Neuronal stem cell (in vitro differentiated cells): ENCODE data around the gene LPP.

ENCODE experiments used
- DNase-seq: peaks from one replicate; pipeline ENCODE4 v3.0.0-alpha.2; 2013; ENCODE audit warnings: low spot score
- H2AFZ ChIP-seq: one replicate; pipeline ENCODE4 v1.6.1; 2013; ENCODE audit warnings: mild to moderate bottlenecking, low read length, inconsistent platforms
- H2AK5ac ChIP-seq: 2 replicates; pipeline ENCODE4 v1.6.1; 2013; ENCODE audit warnings: low read depth, mild to moderate bottlenecking, inconsistent platforms, low read length, moderate library complexity, mixed read lengths
- H2BK120ac ChIP-seq: 2 replicates; pipeline ENCODE4 v1.6.1; 2013; ENCODE audit warnings: low read depth, mild to moderate bottlenecking, inconsistent platforms, low read length, moderate library complexity, mixed read lengths
- H2BK12ac ChIP-seq: one replicate; pipeline ENCODE4 v1.6.1; 2013; ENCODE audit warnings: low read length, inconsistent platforms
- H2BK15ac ChIP-seq: 2 replicates; pipeline ENCODE4 v1.6.1; 2013; ENCODE audit warnings: mild to moderate bottlenecking, low read length, inconsistent platforms, mixed read lengths
- H2BK5ac ChIP-seq: one replicate; pipeline ENCODE4 v1.6.1; 2013; ENCODE audit warnings: inconsistent platforms, mild to moderate bottlenecking, low read length, moderate library complexity
- H3K14ac ChIP-seq: one replicate; pipeline ENCODE4 v1.6.1; 2013; ENCODE audit warnings: low read length, inconsistent platforms
- H3K18ac ChIP-seq: 2 replicates; pipeline ENCODE4 v1.6.1; 2013; ENCODE audit warnings: low read length, inconsistent platforms
- H3K23ac ChIP-seq: 2 replicates; pipeline ENCODE4 v1.6.1; 2013; ENCODE audit warnings: low read depth, mild to moderate bottlenecking, mixed read lengths, low read length, inconsistent platforms; ENCODE audit not compliant: poor library complexity
- H3K27ac ChIP-seq: replicated peaks from 3 replicates; pipeline ENCODE4 v1.5.1; 2013; ENCODE audit warnings: low read length, inconsistent platforms
- H3K27me3 ChIP-seq, 3 experiments: 2 replicates each; pipeline ENCODE4 v1.6.1; 2013; ENCODE audit warnings: low read length in 3 of 3, mild to moderate bottlenecking in 2 of 3, inconsistent platforms in 1 of 3, low read depth in 1 of 3, mixed read lengths in 1 of 3, moderate library complexity in 1 of 3; ENCODE audit not compliant: control insufficient read depth in 3 of 3, insufficient read depth in 3 of 3
- H3K36me3 ChIP-seq, 2 donors: replicated peaks in 1 of 2; 2 replicates each; pipeline ENCODE4 v1.6.1; 2013; ENCODE audit warnings: low read length in 2 of 2; ENCODE audit not compliant: control insufficient read depth in 2 of 2, insufficient read depth in 2 of 2
- H3K4ac ChIP-seq: 2 replicates; pipeline ENCODE4 v1.6.1; 2013; ENCODE audit warnings: inconsistent platforms, mild to moderate bottlenecking, low read length, moderate library complexity
- H3K4me1 ChIP-seq, 2 donors: 1 replicate in 1 of 2; 2 replicates in 1 of 2; pipeline ENCODE4 v1.6.1; 2013; ENCODE audit warnings: low read length in 2 of 2, low read depth in 1 of 2; ENCODE audit not compliant: control insufficient read depth in 2 of 2, insufficient read depth in 1 of 2
- H3K4me2 ChIP-seq: one replicate; pipeline ENCODE4 v1.6.1; 2013; ENCODE audit warnings: mild to moderate bottlenecking, low read length, inconsistent platforms; ENCODE audit not compliant: insufficient read depth, poor library complexity, severe bottlenecking
- H3K4me3 ChIP-seq, 2 donors: 2 replicates each; pipeline ENCODE4 v1.5.1; 2013; ENCODE audit warnings: low read length in 2 of 2, mild to moderate bottlenecking in 2 of 2, inconsistent platforms in 1 of 2, moderate library complexity in 1 of 2
- H3K79me1 ChIP-seq: one replicate; pipeline ENCODE4 v1.6.1; 2013; ENCODE audit warnings: low read depth, mild to moderate bottlenecking, inconsistent platforms, low read length, moderate library complexity
- H3K9ac ChIP-seq: one replicate; pipeline ENCODE4 v1.6.1; 2013; ENCODE audit warnings: mild to moderate bottlenecking, low read depth, low read length, inconsistent platforms; ENCODE audit not compliant: poor library complexity
- H3K9me3 ChIP-seq, 2 donors: replicated peaks in 1 of 2; 2 replicates each; pipeline versions ENCODE3 to v1.6.1; 2013; ENCODE audit warnings: low read length in 2 of 2, mild to moderate bottlenecking in 2 of 2, inconsistent platforms in 1 of 2, low read depth in 1 of 2, mixed read lengths in 1 of 2, moderate library complexity in 1 of 2; ENCODE audit not compliant: control insufficient read depth in 2 of 2, insufficient read depth in 1 of 2
- H4K8ac ChIP-seq: one replicate; pipeline ENCODE4 v1.6.1; 2013; ENCODE audit warnings: low read depth, mild to moderate bottlenecking, inconsistent platforms, low read length, moderate library complexity
- H4K91ac ChIP-seq: one replicate; pipeline ENCODE4 v1.6.1; 2013; ENCODE audit warnings: low read length, low read depth, mild to moderate bottlenecking, inconsistent platforms; ENCODE audit not compliant: poor library complexity
- WGBS, 2 donors: extraction: QIAGEN DNeasy Blood & Tissue Kit; methylation state at CpG; one replicate each; pipeline ENCODE4 v1.1.7; 2013; ENCODE audit warnings: missing lambda C conversion rate in 2 of 2, mixed read lengths in 1 of 2; ENCODE audit not compliant: insufficient read length in 2 of 2, insufficient replicate concordance in 1 of 2; ENCODE audit errors: extremely low coverage in 2 of 2; 5-methylcytosine and 5-hydroxymethylcytosine counted together

The LPP gene

GRCh38 chr3:188604651-188605050 lies 450.7 kb downstream of the LPP start:
- no peaks in the 10 kb centered on the region for H3K27me3 ChIP-seq
- no peak overlapping the region for H3K9ac ChIP-seq
- H2AK5ac ChIP-seq, result no peak overlapping the region
- no peak overlapping the region for H4K8ac ChIP-seq
- DNase-seq, result no peak
- H2BK120ac ChIP-seq, result no peak overlapping the region
- peaks cover 0 to 8% of the 10 kb centered on the region in 2 donors for H3K9me3 ChIP-seq
- H3K27ac ChIP-seq, result no peak overlapping the region
- no peak overlapping the region for H3K14ac ChIP-seq
- no peak overlapping the region for H3K4me2 ChIP-seq
- H3K18ac ChIP-seq, result no peak overlapping the region
- H3K4me3 ChIP-seq, result no peak overlapping the region
- H2BK15ac ChIP-seq, result no peak overlapping the region
- H3K23ac ChIP-seq, result no peak overlapping the region
- H2BK5ac ChIP-seq, result no peak overlapping the region
- no CpG with 5 or more reads among the region's 1 CpG for WGBS, 2 donors
- H3K4ac ChIP-seq, result no peak overlapping the region
- no peaks in the 10 kb centered on the region for H3K4me1 ChIP-seq
- no peaks in the 10 kb centered on the region for H3K79me1 ChIP-seq
- peaks cover 7 to 10% of the 10 kb centered on the region in 2 donors for H3K36me3 ChIP-seq
- no peak overlapping the region for H4K91ac ChIP-seq
- H2BK12ac ChIP-seq, result no peak overlapping the region
- H2AFZ ChIP-seq, result no peak overlapping the region

DNA sequence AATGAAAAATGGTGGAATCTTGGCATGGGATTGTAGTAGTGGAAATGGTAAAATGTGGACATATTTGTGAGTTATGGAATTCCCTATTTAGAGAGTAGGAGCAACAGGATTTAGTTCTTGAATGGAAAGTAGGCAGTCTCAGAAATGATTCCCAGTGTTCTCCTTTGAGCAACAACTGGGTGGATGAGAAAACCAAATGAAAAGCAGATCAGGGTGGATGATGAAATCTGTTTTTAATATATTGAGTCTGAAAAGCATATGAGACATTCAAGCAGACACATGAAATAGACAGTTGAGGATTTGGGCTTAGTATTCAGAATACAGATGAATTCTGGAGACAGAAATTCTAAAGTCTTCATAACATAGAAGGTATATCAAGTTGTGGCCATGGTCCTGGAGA lies 451.3 kb downstream of the LPP start:
- H3K18ac ChIP-seq, result no peak overlapping the region
- peaks cover 0 to 8% of the 10 kb centered on the region in 2 donors for H3K9me3 ChIP-seq
- no peaks in the 10 kb centered on the region for H3K27me3 ChIP-seq
- no peak overlapping the region for H3K9ac ChIP-seq
- H2BK15ac ChIP-seq, result no peak overlapping the region
- H3K4me3 ChIP-seq, result no peak overlapping the region
- H3K4ac ChIP-seq, result no peak overlapping the region
- H3K4me1 ChIP-seq, result no peaks in the 10 kb centered on the region
- DNase-seq, result no peak
- H3K27ac ChIP-seq, result no peak overlapping the region
- H3K23ac ChIP-seq, result no peak overlapping the region
- no peak overlapping the region for H2BK5ac ChIP-seq
- H2AK5ac ChIP-seq, result no peak overlapping the region
- no peak overlapping the region for H3K14ac ChIP-seq
- H4K91ac ChIP-seq, result no peak overlapping the region
- H3K4me2 ChIP-seq, result no peak overlapping the region
- H2AFZ ChIP-seq, result no peak overlapping the region
- H3K36me3 ChIP-seq, result peaks cover 11 to 15% of the 10 kb centered on the region in 2 donors
- H2BK120ac ChIP-seq, result no peak overlapping the region
- H4K8ac ChIP-seq, result no peak overlapping the region
- H2BK12ac ChIP-seq, result no peak overlapping the region
- H3K79me1 ChIP-seq, result no peaks in the 10 kb centered on the region

DNA sequence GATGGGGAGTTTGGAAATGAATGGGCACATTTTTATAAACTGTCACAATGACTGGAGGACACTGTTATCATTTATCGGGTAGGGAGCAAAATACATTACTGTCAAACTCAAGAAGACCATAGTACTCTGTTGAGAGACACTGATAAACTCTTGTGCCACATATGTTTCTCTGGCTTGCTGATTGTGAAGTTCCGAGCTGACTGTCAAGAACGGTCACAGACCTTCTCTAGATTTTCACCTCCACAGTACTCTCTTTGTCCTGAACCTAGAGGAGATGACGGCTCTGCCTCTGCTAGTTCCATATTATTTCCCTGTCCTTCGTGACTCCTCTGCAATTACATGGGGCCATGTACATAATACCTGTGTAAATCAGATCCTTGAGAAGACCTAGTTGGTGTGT lies 451.9 kb downstream of the LPP start:
- no peak overlapping the region for H3K9ac ChIP-seq
- H2BK120ac ChIP-seq, result no peak overlapping the region
- no peak overlapping the region for H3K4me2 ChIP-seq
- H3K9me3 ChIP-seq, result peaks cover 0 to 8% of the 10 kb centered on the region in 2 donors
- H3K4me1 ChIP-seq, result no peaks in the 10 kb centered on the region
- no peak overlapping the region for H3K4me3 ChIP-seq
- no peak overlapping the region for H4K91ac ChIP-seq
- DNase-seq, result no peak
- H3K14ac ChIP-seq, result no peak overlapping the region
- no peak overlapping the region for H3K23ac ChIP-seq
- no peak overlapping the region for H3K27ac ChIP-seq
- no peaks in the 10 kb centered on the region for H3K79me1 ChIP-seq
- H2BK12ac ChIP-seq, result no peak overlapping the region
- H2BK5ac ChIP-seq, result no peak overlapping the region
- no peak overlapping the region for H4K8ac ChIP-seq
- no CpG with 5 or more reads among the region's 5 CpGs for WGBS, 2 donors
- H3K18ac ChIP-seq, result no peak overlapping the region
- H3K4ac ChIP-seq, result no peak overlapping the region
- peaks cover 11 to 22% of the 10 kb centered on the region in 2 donors for H3K36me3 ChIP-seq
- no peak overlapping the region for H2AFZ ChIP-seq
- H2BK15ac ChIP-seq, result no peak overlapping the region
- H2AK5ac ChIP-seq, result no peak overlapping the region
- H3K27me3 ChIP-seq, result no peaks in the 10 kb centered on the region

DNA sequence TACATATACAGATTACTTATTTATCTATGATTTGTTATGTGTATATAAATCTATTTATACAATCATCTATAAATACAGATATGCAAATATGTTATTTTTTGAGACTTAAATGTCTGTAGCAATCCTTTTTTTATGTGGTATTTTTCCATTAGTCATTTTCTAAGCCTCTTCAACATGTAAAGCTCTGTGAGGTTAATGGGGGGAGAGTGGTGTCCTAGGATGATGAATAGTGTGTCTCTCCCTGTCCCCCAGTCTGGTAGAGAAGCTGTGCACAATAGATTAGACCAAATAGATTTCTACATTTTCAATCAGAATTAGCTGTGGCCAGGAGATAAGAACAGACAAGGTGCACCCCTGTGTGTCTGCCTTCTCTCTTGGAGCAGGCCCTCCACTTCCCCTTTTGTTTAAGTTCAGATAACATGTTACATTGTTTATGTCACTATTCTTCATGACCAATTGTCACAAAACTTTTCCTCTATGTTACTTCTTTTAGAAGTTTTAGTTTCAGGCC lies 453.9 kb downstream of the LPP start:
- DNase-seq, result no peak
- H2AFZ ChIP-seq, result no peak overlapping the region
- H3K79me1 ChIP-seq, result no peaks in the 10 kb centered on the region
- no peak overlapping the region for H4K8ac ChIP-seq
- no peak overlapping the region for H3K9ac ChIP-seq
- H2AK5ac ChIP-seq, result no peak overlapping the region
- H2BK15ac ChIP-seq, result no peak overlapping the region
- no peak overlapping the region for H3K4me3 ChIP-seq
- H3K27me3 ChIP-seq, result no peaks in the 10 kb centered on the region
- no peak overlapping the region for H2BK5ac ChIP-seq
- H3K36me3 ChIP-seq, result peaks cover 11 to 31% of the 10 kb centered on the region in 2 donors
- no peak overlapping the region for H3K4me2 ChIP-seq
- H3K9me3 ChIP-seq, result peaks cover 0 to 8% of the 10 kb centered on the region in 2 donors
- no peaks in the 10 kb centered on the region for H3K4me1 ChIP-seq
- no peak overlapping the region for H3K23ac ChIP-seq
- H3K18ac ChIP-seq, result no peak overlapping the region
- H3K27ac ChIP-seq, result no peak overlapping the region
- H2BK120ac ChIP-seq, result no peak overlapping the region
- no peak overlapping the region for H4K91ac ChIP-seq
- no peak overlapping the region for H3K14ac ChIP-seq
- no peak overlapping the region for H3K4ac ChIP-seq
- no peak overlapping the region for H2BK12ac ChIP-seq
